GM23338 (cell line): Measurements from ENCODE around the gene CCNY. TPM values are rescaled to one million over a fixed set of nuclear protein-coding genes. Genes with fewer than 3 reads are reported as not detected.

Source experiments
- ATAC-seq: fragments of 200-7000 bp; cut with Tn5 transposase; 3 replicates; pipeline ENCODE4 v1.9.1; 2020
- DNase-seq: peaks from one replicate; pipeline ENCODE4 v3.0.0-alpha.2; 2015; ENCODE audit warnings: low spot score
- H2AFZ ChIP-seq: fragments of 200-600 bp; sonication (generic); 2 replicates; pipeline ENCODE4 v1.8.0; 2016; ENCODE audit warnings: antibody characterized with exemption, mild to moderate bottlenecking, moderate library complexity
- H3F3A ChIP-seq: fragments of 200-600 bp; sonication (generic); replicated peaks from 2 replicates; pipeline ENCODE4 v1.8.0; 2017; ENCODE audit warnings: antibody characterized with exemption, mixed run types, low read depth
- H3K27ac ChIP-seq: fragments of 200-600 bp; sonication (generic); 2 replicates; pipeline ENCODE4 v1.6.1; 2016; ENCODE audit warnings: low read depth
- H3K27me3 ChIP-seq: fragments of 200-600 bp; sonication (generic); 2 replicates; pipeline ENCODE4 v1.8.0; 2016; ENCODE audit warnings: mild to moderate bottlenecking, mixed run types, moderate library complexity; ENCODE audit not compliant: insufficient read depth
- H3K36me3 ChIP-seq: fragments of 200-600 bp; sonication (generic); 2 replicates; pipeline ENCODE4 v1.8.0; 2016; ENCODE audit warnings: mild to moderate bottlenecking; ENCODE audit not compliant: insufficient read depth
- H3K4me1 ChIP-seq: fragments of 200-600 bp; sonication (generic); 2 replicates; pipeline ENCODE4 v1.8.0; 2016; ENCODE audit warnings: mild to moderate bottlenecking, moderate library complexity; ENCODE audit not compliant: insufficient read depth
- H3K4me2 ChIP-seq: fragments of 200-600 bp; sonication (generic); 2 replicates; pipeline ENCODE4 v1.7.1; 2017; ENCODE audit warnings: mixed run types
- H3K4me3 ChIP-seq: fragments of 200-600 bp; sonication (generic); 2 replicates; pipeline ENCODE4 v1.6.1; 2016; ENCODE audit warnings: mixed run types
- H3K79me2 ChIP-seq: fragments of 200-600 bp; sonication (generic); replicated peaks from 2 replicates; pipeline ENCODE4 v1.8.0; 2017; ENCODE audit warnings: mild to moderate bottlenecking; ENCODE audit not compliant: insufficient read depth
- H3K9me2 ChIP-seq: fragments of 200-600 bp; sonication (generic); 2 replicates; pipeline ENCODE4 v1.8.0; 2017; ENCODE audit not compliant: insufficient read depth
- H4K20me1 ChIP-seq: fragments of 200-600 bp; sonication (generic); replicated peaks from 2 replicates; pipeline ENCODE4 v1.8.0; 2017; ENCODE audit warnings: mild to moderate bottlenecking; ENCODE audit not compliant: insufficient read depth
- H3K27ac Mint-ChIP-seq: 2 replicates; pipeline ENCODE4 v1.8.0; 2020; ENCODE audit warnings: inconsistent platforms, mild to moderate bottlenecking, moderate library complexity, mixed read lengths
- H3K27me3 Mint-ChIP-seq: 3 replicates; pipeline ENCODE4 v1.8.0; 2022; ENCODE audit warnings: low read depth, mild to moderate bottlenecking, moderate library complexity, mixed read lengths, inconsistent platforms; ENCODE audit not compliant: insufficient read depth, poor library complexity
- H3K36me3 Mint-ChIP-seq: 3 replicates; pipeline ENCODE4 v1.8.0; 2021; ENCODE audit warnings: low read depth, mild to moderate bottlenecking, inconsistent platforms, moderate library complexity, mixed read lengths
- H3K4me1 Mint-ChIP-seq: 3 replicates; pipeline ENCODE4 v1.8.0; 2020; ENCODE audit warnings: mild to moderate bottlenecking, inconsistent platforms, mixed read lengths
- H3K4me3 Mint-ChIP-seq: 3 replicates; pipeline ENCODE4 v1.8.0; 2021; ENCODE audit warnings: moderate library complexity, mild to moderate bottlenecking, inconsistent platforms, mixed read lengths
- H3K9me3 Mint-ChIP-seq: 3 replicates; pipeline ENCODE4 v1.8.0; 2020; ENCODE audit warnings: moderate library complexity, mild to moderate bottlenecking, inconsistent platforms, mixed read lengths
- CREB1 ChIP-seq: fragments of 250-450 bp; sonication (Bioruptor Pico); IDR thresholded peaks from 2 replicates; pipeline ENCODE4 v1.5.0; 2020; ENCODE audit warnings: low read depth, mild to moderate bottlenecking, moderate library complexity
- EZH2 ChIP-seq: fragments of 200-600 bp; sonication (generic); IDR thresholded peaks from one replicate; pipeline ENCODE4 v1.8.0; 2017; ENCODE audit warnings: antibody characterized with exemption, mild to moderate bottlenecking, low read depth; ENCODE audit not compliant: unreplicated experiment
- EZH2phosphoT487 ChIP-seq: fragments of 200-600 bp; sonication (generic); IDR thresholded peaks from one replicate; pipeline ENCODE4 v1.8.1; 2018; ENCODE audit warnings: antibody characterized with exemption; ENCODE audit not compliant: unreplicated experiment
- JUNB ChIP-seq: IDR thresholded peaks from one replicate; pipeline ENCODE4 v1.6.1; 2016; ENCODE audit warnings: antibody characterized with exemption; ENCODE audit not compliant: unreplicated experiment
- NANOG ChIP-seq: IDR thresholded peaks from 2 replicates; pipeline ENCODE4 v1.6.1; 2016; ENCODE audit warnings: antibody characterized with exemption, borderline replicate concordance
- POLR2AphosphoS5 ChIP-seq: IDR thresholded peaks from 2 replicates; pipeline ENCODE4 v1.6.1; 2016; ENCODE audit warnings: antibody characterized with exemption, low read depth
- STAT1 ChIP-seq: IDR thresholded peaks from one replicate; pipeline ENCODE4 v1.6.1; 2016; ENCODE audit warnings: antibody characterized with exemption; ENCODE audit not compliant: unreplicated experiment
- ZNF114 ChIP-seq: fragments of 250-450 bp; sonication (Bioruptor Pico); IDR thresholded peaks from 2 replicates; pipeline ENCODE4 v1.5.0; 2020; ENCODE audit warnings: mild to moderate bottlenecking, moderate library complexity
- ZNF331 ChIP-seq: fragments of 250-450 bp; sonication (Bioruptor Pico); IDR thresholded peaks from 2 replicates; pipeline ENCODE4 v1.5.0; 2020; ENCODE audit warnings: low read depth, mild to moderate bottlenecking, moderate library complexity
- polyA plus RNA-seq: library from polyadenylated mRNA; unstranded; fragments of >200 nt; fragmentation: Nextera tagmentation; extraction: Ambion mirVana; gene quantifications from 2 replicates; pipeline ENCODE4 v1.2.1, GENCODE V29; 2016
- total RNA-seq: library from RNA; depleted of rRNA; stranded (reverse); fragments of >200 nt; shearing (Covaris generic); gene quantifications from 2 replicates; pipeline ENCODE4 v1.2.3, GENCODE V29; 2014
- TF ChIP-seq, protein P1 (sequence below): IDR thresholded peaks from 2 replicates; pipeline ENCODE4 v1.6.1; 2016; ENCODE audit warnings: antibody characterized with exemption
- TF ChIP-seq, protein P2 (sequence below): IDR thresholded peaks from one replicate; pipeline ENCODE4 v1.6.1; 2018; ENCODE audit warnings: antibody characterized with exemption; ENCODE audit not compliant: unreplicated experiment
- TF ChIP-seq, protein P3 (sequence below): fragments of 250-450 bp; sonication (Bioruptor Pico); IDR thresholded peaks from 2 replicates; pipeline ENCODE4 v1.5.0; 2020; ENCODE audit warnings: mild to moderate bottlenecking, moderate library complexity
- TF ChIP-seq, protein P4 (sequence below), 2 experiments: fragments of 200-600 bp in 1 of 2; sonication (generic) in 1 of 2; conservative IDR thresholded peaks; 2 replicates each; pipeline versions ENCODE4 v1.5.1 to v1.6.1; 2016 to 2017; ENCODE audit warnings: antibody characterized with exemption in 2 of 2, low read depth in 2 of 2, mild to moderate bottlenecking in 2 of 2, moderate library complexity in 1 of 2

Gene CCNY
- total and polyA plus RNA-seq, 2 experiments from 2014 or later, result 14.2 to 29.0 TPM

DNA sequence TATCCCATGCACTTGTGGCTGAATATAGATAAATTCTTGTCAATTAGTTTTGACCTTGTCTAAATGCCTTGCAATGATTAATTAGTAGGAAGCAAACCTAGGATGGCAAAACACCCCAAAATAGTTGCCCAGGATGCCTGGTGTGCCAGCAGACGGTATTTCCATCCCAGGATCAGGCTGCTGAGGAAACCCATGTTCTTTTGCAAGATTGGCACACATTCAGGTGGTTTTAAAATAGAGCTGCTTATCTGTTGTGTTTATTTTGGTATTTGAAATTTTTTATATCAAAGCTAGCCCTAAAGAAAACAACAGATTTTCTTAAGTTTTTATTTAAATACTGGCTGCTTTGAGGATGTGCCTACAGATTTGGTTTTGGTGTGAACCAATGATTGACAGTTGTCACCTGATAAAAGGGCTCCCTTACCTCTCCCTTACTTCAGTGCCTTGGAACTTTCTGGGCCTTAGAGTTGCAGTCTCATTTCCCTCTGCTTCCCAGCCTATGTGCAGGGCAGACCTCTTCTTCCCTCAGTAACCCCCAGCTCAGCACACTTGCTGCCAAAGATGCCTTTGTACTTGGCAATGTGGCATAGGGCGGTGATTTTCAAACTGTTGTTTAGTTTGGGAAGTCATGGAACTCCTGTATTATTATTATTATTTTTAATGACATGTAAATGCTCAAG is 54.0 kb downstream of the CCNY start:
- Histone ChIP-seq H3K27ac (no peak overlapping the region), H4K20me1 (0 out of 2 replicates have a peak, but pooled peaks cover 3% of the 10 kb centered on the region), H3K4me3 (no peak overlapping the region), H3K27me3 (no peaks in the 10 kb centered on the region), H3F3A (0 out of 2 replicates have a peak, but pooled peaks cover 2% of the 10 kb centered on the region), H3K79me2 (peaks cover 89% of the 10 kb centered on the region), H3K36me3 (no peaks in the 10 kb centered on the region), H3K9me2 (no peaks in the 10 kb centered on the region), H3K4me1 (peaks cover 47% of the 10 kb centered on the region), H3K4me2 (no peak overlapping the region), H2AFZ (no peak overlapping the region)
- Mint-ChIP-seq H3K27ac (no peak overlapping the region), H3K4me3 (no peak overlapping the region), H3K4me1 (peaks cover 50% of the 10 kb centered on the region), H3K36me3 (peaks cover 45% of the 10 kb centered on the region), H3K9me3 (peaks cover 42% of the 10 kb centered on the region), H3K27me3 (peaks cover 8% of the 10 kb centered on the region)
- ATAC-seq (no peak), DNase-seq (no peak)
- no peak for TF ChIP-seq ZNF114 (CRISPR knock-in tag)
- no peak for TF ChIP-seq STAT1
- TF ChIP-seq, protein P1, sequence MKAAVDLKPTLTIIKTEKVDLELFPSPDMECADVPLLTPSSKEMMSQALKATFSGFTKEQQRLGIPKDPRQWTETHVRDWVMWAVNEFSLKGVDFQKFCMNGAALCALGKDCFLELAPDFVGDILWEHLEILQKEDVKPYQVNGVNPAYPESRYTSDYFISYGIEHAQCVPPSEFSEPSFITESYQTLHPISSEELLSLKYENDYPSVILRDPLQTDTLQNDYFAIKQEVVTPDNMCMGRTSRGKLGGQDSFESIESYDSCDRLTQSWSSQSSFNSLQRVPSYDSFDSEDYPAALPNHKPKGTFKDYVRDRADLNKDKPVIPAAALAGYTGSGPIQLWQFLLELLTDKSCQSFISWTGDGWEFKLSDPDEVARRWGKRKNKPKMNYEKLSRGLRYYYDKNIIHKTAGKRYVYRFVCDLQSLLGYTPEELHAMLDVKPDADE, result no peak
- no peak for TF ChIP-seq CREB1 (CRISPR knock-in tag)
- TF ChIP-seq, protein P2, sequence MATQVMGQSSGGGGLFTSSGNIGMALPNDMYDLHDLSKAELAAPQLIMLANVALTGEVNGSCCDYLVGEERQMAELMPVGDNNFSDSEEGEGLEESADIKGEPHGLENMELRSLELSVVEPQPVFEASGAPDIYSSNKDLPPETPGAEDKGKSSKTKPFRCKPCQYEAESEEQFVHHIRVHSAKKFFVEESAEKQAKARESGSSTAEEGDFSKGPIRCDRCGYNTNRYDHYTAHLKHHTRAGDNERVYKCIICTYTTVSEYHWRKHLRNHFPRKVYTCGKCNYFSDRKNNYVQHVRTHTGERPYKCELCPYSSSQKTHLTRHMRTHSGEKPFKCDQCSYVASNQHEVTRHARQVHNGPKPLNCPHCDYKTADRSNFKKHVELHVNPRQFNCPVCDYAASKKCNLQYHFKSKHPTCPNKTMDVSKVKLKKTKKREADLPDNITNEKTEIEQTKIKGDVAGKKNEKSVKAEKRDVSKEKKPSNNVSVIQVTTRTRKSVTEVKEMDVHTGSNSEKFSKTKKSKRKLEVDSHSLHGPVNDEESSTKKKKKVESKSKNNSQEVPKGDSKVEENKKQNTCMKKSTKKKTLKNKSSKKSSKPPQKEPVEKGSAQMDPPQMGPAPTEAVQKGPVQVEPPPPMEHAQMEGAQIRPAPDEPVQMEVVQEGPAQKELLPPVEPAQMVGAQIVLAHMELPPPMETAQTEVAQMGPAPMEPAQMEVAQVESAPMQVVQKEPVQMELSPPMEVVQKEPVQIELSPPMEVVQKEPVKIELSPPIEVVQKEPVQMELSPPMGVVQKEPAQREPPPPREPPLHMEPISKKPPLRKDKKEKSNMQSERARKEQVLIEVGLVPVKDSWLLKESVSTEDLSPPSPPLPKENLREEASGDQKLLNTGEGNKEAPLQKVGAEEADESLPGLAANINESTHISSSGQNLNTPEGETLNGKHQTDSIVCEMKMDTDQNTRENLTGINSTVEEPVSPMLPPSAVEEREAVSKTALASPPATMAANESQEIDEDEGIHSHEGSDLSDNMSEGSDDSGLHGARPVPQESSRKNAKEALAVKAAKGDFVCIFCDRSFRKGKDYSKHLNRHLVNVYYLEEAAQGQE, result no peak
- TF ChIP-seq EZH2phosphoT487, result no peak
- no peak for TF ChIP-seq ZNF331 (CRISPR knock-in tag)
- TF ChIP-seq EZH2, result no peak
- TF ChIP-seq, protein P3, sequence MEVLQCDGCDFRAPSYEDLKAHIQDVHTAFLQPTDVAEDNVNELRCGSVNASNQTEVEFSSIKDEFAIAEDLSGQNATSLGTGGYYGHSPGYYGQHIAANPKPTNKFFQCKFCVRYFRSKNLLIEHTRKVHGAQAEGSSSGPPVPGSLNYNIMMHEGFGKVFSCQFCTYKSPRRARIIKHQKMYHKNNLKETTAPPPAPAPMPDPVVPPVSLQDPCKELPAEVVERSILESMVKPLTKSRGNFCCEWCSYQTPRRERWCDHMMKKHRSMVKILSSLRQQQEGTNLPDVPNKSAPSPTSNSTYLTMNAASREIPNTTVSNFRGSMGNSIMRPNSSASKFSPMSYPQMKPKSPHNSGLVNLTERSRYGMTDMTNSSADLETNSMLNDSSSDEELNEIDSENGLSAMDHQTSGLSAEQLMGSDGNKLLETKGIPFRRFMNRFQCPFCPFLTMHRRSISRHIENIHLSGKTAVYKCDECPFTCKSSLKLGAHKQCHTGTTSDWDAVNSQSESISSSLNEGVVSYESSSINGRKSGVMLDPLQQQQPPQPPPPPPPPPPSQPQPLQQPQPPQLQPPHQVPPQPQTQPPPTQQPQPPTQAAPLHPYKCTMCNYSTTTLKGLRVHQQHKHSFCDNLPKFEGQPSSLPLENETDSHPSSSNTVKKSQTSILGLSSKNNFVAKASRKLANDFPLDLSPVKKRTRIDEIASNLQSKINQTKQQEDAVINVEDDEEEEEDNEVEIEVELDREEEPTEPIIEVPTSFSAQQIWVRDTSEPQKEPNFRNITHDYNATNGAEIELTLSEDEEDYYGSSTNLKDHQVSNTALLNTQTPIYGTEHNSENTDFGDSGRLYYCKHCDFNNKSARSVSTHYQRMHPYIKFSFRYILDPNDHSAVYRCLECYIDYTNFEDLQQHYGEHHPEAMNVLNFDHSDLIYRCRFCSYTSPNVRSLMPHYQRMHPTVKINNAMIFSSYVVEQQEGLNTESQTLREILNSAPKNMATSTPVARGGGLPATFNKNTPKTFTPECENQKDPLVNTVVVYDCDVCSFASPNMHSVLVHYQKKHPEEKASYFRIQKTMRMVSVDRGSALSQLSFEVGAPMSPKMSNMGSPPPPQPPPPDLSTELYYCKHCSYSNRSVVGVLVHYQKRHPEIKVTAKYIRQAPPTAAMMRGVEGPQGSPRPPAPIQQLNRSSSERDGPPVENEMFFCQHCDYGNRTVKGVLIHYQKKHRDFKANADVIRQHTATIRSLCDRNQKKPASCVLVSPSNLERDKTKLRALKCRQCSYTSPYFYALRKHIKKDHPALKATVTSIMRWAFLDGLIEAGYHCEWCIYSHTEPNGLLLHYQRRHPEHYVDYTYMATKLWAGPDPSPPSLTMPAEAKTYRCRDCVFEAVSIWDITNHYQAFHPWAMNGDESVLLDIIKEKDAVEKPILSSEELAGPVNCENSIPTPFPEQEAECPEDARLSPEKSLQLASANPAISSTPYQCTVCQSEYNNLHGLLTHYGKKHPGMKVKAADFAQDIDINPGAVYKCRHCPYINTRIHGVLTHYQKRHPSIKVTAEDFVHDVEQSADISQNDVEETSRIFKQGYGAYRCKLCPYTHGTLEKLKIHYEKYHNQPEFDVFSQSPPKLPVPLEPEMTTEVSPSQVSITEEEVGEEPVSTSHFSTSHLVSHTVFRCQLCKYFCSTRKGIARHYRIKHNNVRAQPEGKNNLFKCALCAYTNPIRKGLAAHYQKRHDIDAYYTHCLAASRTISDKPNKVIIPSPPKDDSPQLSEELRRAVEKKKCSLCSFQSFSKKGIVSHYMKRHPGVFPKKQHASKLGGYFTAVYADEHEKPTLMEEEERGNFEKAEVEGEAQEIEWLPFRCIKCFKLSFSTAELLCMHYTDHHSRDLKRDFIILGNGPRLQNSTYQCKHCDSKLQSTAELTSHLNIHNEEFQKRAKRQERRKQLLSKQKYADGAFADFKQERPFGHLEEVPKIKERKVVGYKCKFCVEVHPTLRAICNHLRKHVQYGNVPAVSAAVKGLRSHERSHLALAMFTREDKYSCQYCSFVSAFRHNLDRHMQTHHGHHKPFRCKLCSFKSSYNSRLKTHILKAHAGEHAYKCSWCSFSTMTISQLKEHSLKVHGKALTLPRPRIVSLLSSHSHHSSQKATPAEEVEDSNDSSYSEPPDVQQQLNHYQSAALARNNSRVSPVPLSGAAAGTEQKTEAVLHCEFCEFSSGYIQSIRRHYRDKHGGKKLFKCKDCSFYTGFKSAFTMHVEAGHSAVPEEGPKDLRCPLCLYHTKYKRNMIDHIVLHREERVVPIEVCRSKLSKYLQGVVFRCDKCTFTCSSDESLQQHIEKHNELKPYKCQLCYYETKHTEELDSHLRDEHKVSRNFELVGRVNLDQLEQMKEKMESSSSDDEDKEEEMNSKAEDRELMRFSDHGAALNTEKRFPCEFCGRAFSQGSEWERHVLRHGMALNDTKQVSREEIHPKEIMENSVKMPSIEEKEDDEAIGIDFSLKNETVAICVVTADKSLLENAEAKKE (CRISPR knock-in tag), result no peak
- TF ChIP-seq JUNB, result no peak
- TF ChIP-seq POLR2AphosphoS5, result no peak
- TF ChIP-seq, protein P4, sequence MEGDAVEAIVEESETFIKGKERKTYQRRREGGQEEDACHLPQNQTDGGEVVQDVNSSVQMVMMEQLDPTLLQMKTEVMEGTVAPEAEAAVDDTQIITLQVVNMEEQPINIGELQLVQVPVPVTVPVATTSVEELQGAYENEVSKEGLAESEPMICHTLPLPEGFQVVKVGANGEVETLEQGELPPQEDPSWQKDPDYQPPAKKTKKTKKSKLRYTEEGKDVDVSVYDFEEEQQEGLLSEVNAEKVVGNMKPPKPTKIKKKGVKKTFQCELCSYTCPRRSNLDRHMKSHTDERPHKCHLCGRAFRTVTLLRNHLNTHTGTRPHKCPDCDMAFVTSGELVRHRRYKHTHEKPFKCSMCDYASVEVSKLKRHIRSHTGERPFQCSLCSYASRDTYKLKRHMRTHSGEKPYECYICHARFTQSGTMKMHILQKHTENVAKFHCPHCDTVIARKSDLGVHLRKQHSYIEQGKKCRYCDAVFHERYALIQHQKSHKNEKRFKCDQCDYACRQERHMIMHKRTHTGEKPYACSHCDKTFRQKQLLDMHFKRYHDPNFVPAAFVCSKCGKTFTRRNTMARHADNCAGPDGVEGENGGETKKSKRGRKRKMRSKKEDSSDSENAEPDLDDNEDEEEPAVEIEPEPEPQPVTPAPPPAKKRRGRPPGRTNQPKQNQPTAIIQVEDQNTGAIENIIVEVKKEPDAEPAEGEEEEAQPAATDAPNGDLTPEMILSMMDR (conservative IDR thresholded peaks at IDR 0.05; ENCODE audit: low read depth in 2 of 2), result no peak
- no peak for TF ChIP-seq NANOG
